Neural progenitor cell (in vitro differentiated cells): ENCODE data around the gene LACTBL1.
"Not testable (repeated sequence)": the region's sequence is repeated elsewhere in the genome, so short reads cannot be mapped to it uniquely, and the experiment has no call there.

Source experiments
- CTCF ChIP-seq: fragments of 200-600 bp; sonication (generic); IDR thresholded peaks from 2 replicates; pipeline ENCODE4 v1.5.1; 2017; ENCODE audit warnings: antibody characterized with exemption, mild to moderate bottlenecking
- EZH2 ChIP-seq: fragments of 200-600 bp; sonication (generic); IDR thresholded peaks from 2 replicates; pipeline ENCODE4 v1.6.1; 2017; ENCODE audit warnings: antibody characterized with exemption, mild to moderate bottlenecking, moderate library complexity

DNA sequence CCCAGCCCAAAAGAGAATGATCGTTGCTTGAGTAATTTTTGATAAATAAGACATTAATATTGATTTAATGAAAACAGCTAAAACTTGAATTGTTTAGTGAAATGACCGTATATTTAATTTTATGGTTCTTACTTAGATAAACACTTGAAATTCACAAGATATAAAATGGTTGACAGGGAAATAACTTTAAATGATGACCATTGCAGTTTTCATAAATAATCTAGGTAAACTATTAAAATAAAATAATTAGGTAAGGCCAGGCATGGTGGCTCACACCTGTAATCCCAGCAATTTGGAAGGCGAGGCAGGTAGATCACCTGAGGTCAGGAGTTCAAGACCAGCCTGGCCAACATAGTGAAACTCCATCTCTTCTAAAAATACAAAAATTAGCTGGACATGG is 19.7 kb upstream of the LACTBL1 start:
- not testable (repeated sequence) for TF ChIP-seq CTCF, EZH2
